ENCODE measurements around the gene NUS1. TPM values are rescaled to one million over a fixed set of nuclear protein-coding genes. Genes with fewer than 3 reads are reported as not detected.

Gene NUS1
- total and polyA plus RNA-seq, 10 of the 15 experiments (the other 5 are each of a cell fraction or from before 2014, with no cell fraction given) = 16.7 to 46.5 (median 22.1) TPM

GRCh38 chr6:117674991-117675657 is at the start of gene NUS1 (continued):
- TF ChIP-seq IRF3 (IDR thresholded peaks at IDR 0.05) (no peak), BRCA1 (IDR thresholded peaks at IDR 0.05; ENCODE audit: low read depth, low read length) (no peak), ZBED1 (IDR thresholded peaks at IDR 0.05; ENCODE audit: borderline replicate concordance) (no peak), FOXM1 (IDR thresholded peaks at IDR 0.05; ENCODE audit: low read depth, low read length) (no peak), BACH1 (IDR thresholded peaks at IDR 0.05; ENCODE audit: borderline replicate concordance) (peak; percentile 70), ZNF217 (IDR thresholded peaks at IDR 0.05) (no peak), STAT3 (IDR thresholded peaks at IDR 0.05; ENCODE audit: low read depth, low read length) (no peak), GABPA (IDR thresholded peaks at IDR 0.05; ENCODE audit: low read depth) (peak; percentile 76), PBX3 (IDR thresholded peaks at IDR 0.05; ENCODE audit: insufficient replicate concordance, low read depth, low read length) (no peak), SPI1 (IDR thresholded peaks at IDR 0.05; ENCODE audit: borderline replicate concordance, insufficient read depth, low read depth, low read length) (no peak), TCF12 (IDR thresholded peaks at IDR 0.05; ENCODE audit: low read depth, low read length) (0 out of 2 replicates have a peak, but pooled peaks have one; percentile 21), ASH2L (IDR thresholded peaks at IDR 0.05; ENCODE audit: borderline replicate concordance, low read depth) (no peak), YBX1 (IDR thresholded peaks at IDR 0.05) (no peak), RFX5 (IDR thresholded peaks at IDR 0.05; ENCODE audit: low read depth, low read length) (peak; percentile 27; the same call in 1 of the 2 replicates), NFIC (IDR thresholded peaks at IDR 0.05; ENCODE audit: low read depth, low read length) (no peak), SMC3 (IDR thresholded peaks at IDR 0.05; ENCODE audit: borderline replicate concordance, low read length) (peak; percentile 44), NR2F1 (conservative IDR thresholded peaks at IDR 0.05) (no peak), HSF1 (IDR thresholded peaks at IDR 0.05; ENCODE audit: low read depth, low read length) (0 out of 2 replicates have a peak, but pooled peaks have one; percentile 42), ZNF207 (IDR thresholded peaks at IDR 0.05; ENCODE audit: borderline replicate concordance) (peak; percentile 85; the same call in 1 of the 2 replicates), NFXL1 (IDR thresholded peaks at IDR 0.05; ENCODE audit: borderline replicate concordance) (no peak), ZNF274 (IDR thresholded peaks at IDR 0.05; ENCODE audit: insufficient read depth, insufficient read length) (no peak), SKIL (IDR thresholded peaks at IDR 0.05; ENCODE audit: low read depth, poor library complexity, severe bottlenecking) (no peak), CBX5 (IDR thresholded peaks at IDR 0.05; ENCODE audit: low read depth) (peak; percentile 87), SUPT20H (IDR thresholded peaks at IDR 0.05; ENCODE audit: borderline replicate concordance, control insufficient read depth, low read depth, low read length) (no peak), BMI1 (IDR thresholded peaks at IDR 0.05; ENCODE audit: borderline replicate concordance) (no peak), EED (IDR thresholded peaks at IDR 0.05; ENCODE audit: low read depth) (peak; percentile 19; the same call in 1 of the 2 replicates), MEF2B (IDR thresholded peaks at IDR 0.05; ENCODE audit: partially characterized antibody, poor library complexity, severe bottlenecking) (peak; percentile 78)
